22Rv1 (cell line): ENCODE results near the gene CAMK1D.

Experiments used
- CTCF ChIP-seq: fragments of 450-650 bp; IDR thresholded peaks from 2 replicates; pipeline ENCODE4 v1.5.1; 2017; ENCODE audit warnings: mild to moderate bottlenecking
- ZFX ChIP-seq: fragments of 450-650 bp; IDR thresholded peaks from 2 replicates; pipeline ENCODE4 v1.6.1; 2017; ENCODE audit warnings: antibody characterized with exemption, borderline replicate concordance

- TF ChIP-seq CTCF (no peak), ZFX (no peak)
Measured at GRCh38 chr10:12780634-12781601, 431.6 kb downstream of the CAMK1D start.
